ENCODE data around the gene FARP1.

FARP1 gene

DNA sequence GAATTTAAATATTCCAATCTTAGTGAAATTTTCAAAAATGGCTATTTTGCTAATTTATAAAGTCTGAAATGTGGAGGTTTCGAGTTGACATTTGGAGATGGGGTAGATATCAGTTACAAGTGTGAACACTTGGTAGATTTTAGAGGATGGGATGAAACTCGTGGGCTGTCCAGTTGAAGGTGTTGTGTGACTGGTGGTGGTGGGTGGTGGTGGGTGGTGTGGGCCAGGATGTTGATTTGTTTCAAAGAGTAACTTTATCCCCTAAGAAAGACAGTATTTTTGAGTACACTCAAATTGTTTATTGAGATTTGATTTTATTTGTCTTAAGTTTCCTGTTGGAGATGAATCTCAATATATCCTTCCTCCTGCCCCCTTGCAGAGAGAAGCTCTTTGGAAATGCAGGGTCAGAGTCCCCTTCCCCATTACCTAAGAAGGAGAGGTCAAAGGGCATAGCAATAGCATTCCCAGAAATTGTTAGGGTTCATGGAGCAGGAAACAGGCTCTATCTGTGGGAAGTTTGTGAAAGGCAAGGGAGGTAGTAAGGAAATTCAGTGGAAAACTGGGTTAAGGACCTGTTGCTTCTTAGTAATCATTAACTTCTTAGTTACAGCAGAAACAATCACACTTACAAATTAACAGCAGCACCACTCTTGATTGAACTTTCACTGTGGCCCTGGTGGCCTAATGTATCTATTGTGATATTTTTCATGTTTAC lies 167.7 kb downstream of the FARP1 start:
- DNase-seq (ENCODE audit: low read depth in 3 of 3), result no peak

GRCh38 chr13:98311200-98311548 lies 168.3 kb downstream of the FARP1 start:
- DNase-seq (ENCODE audit: low read depth in 3 of 3), result no peak

- no peak for DNase-seq (ENCODE audit: low read depth in 3 of 3)
Observed at GRCh38 chr13:98312606-98313005, 169.7 kb downstream of the FARP1 start.

DNA sequence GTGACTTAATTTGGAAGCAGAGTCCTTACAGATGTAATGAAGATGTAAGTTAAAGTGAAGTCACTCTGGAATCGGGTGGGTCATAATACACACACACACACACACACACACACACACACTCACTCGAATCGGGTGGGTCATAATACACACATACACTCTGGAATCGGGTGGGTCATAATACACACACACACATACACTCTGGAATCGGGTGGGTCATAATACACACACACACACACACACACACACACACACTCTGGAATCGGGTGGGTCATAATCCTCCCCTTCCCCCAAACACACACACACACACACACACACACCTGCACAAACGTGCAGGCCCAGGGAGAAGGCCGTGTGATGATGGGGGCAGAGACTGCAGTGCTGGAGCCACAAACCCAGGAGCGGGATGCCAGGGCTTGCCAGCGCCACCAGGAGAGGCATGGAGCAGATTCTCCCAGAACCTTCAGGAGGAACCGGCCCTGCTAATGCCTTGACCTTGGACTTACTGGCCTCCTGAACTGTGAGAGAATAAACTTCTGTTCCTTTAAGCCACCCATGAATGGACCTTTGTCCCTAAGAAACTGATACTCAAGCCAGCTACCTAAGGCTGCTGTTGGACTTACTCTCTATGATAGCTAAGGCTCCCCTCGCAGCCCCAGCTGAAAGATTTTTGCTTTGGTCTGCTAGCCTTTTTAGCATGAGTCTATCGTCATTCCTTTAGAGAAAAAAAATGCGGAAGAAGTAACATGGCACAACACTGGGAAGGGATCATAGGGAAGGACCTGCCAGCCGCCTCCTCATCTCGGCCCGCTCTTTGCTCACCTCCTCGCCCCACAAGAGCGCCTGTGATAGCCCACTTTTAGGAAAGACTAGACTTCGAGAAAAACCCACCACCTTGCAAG lies 170.4 kb downstream of the FARP1 start:
- DNase-seq (ENCODE audit: low read depth in 3 of 3), result no peak

- no peak for DNase-seq (ENCODE audit: low read depth in 3 of 3)
Observed at GRCh38 chr13:98313922-98314292, 171.0 kb downstream of the FARP1 start.

GRCh38 chr13:98315466-98315865 lies 172.6 kb downstream of the FARP1 start:
- DNase-seq (ENCODE audit: low read depth in 3 of 3), result no peak

DNA sequence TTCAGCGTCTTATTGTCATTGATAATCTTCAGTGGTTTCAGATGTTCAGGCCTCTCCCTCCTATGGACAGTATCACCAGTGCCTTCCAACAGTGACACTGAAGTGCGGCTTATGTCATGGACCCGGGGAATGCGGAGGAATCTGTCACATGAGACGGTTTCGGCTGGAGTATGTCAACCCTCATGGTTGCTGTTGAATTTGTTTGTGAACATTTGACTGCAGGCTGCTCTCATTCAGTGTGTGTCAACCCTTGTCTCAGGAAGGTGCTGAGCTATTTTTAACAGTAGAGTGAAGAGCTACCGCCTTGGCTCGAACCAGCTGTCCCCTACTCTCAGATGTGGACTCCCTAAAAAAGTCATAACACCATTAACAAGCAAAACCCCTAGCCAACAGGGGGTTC lies 173.0 kb downstream of the FARP1 start:
- DNase-seq (ENCODE audit: low read depth in 3 of 3), result no peak

GRCh38 chr13:98317573-98318171 lies 174.8 kb downstream of the FARP1 start:
- no peak for DNase-seq (ENCODE audit: low read depth in 3 of 3)

GRCh38 chr13:98318263-98318878 lies 175.5 kb downstream of the FARP1 start:
- no peak for DNase-seq (ENCODE audit: low read depth in 3 of 3)

- DNase-seq (ENCODE audit: low read depth in 3 of 3), result no peak
Observed at GRCh38 chr13:98320561-98321105, 177.7 kb downstream of the FARP1 start.

DNA sequence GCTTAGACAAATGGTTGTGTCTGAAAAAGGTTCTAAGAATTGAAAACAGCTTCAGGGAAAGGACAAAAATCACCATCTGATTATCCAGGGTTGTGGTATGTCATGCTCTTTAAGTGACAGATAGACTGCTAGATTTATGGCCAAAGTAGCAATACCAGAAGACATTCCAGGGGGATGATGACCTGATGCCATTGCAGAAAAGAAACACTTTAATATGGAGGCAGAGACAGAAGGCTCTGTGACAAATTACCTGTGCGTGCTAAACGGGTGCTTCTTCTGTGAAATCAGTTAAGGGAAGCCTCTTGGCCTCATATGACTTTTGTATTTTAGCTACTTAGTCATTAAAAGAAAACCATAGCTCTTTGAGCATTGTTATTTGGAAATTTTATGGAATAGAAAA lies 178.5 kb downstream of the FARP1 start:
- no peak for DNase-seq (ENCODE audit: low read depth in 3 of 3)

GRCh38 chr13:98322091-98322718 lies 179.3 kb downstream of the FARP1 start:
- DNase-seq (ENCODE audit: low read depth in 3 of 3), result no peak

DNA sequence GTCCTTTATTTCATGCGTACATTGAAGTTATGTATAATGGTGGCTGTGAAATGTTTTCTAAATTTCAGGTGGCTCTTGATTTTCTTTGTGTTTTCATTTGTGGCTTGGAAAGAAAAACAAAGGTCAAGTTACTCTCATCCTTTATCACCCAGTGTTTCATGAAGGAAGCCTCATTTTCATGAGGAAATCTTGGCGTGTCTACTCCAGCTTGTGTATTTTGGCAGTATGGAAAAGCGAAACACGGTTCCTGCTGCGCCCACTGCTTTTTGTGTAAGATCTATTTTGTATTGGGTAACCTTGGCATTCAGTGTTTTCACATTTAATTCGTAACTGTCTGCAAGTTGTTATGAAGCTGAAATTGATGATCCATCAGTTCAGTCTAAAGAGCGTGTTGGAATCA lies 181.2 kb downstream of the FARP1 start:
- no peak for DNase-seq (ENCODE audit: low read depth in 3 of 3)

DNA sequence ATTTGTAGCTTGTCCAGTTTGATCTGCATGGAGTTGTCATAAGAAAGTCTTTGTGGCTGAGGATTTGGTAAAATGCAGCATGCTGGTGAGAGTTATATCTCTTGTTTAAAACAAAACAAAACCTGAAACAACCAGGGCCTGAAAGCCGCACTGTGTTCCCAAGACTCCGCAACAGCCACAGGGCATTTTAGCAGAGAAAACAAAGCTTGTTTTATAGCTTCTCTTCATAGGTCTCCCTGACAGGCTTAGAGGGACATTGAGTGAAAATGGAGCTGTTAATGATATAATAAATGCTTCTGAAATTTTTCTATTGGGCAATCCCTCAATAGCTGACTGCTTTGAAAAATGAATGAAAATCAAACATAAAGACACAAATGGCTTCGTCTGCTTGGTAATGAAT lies 182.8 kb downstream of the FARP1 start:
- no peak for DNase-seq (ENCODE audit: low read depth in 3 of 3)

- no peak for DNase-seq (ENCODE audit: low read depth in 3 of 3)
Observed at GRCh38 chr13:98326291-98326690, 183.4 kb downstream of the FARP1 start.

GRCh38 chr13:98327371-98328270 lies 184.7 kb downstream of the FARP1 start:
- DNase-seq (ENCODE audit: low read depth in 3 of 3), result no peak

DNA sequence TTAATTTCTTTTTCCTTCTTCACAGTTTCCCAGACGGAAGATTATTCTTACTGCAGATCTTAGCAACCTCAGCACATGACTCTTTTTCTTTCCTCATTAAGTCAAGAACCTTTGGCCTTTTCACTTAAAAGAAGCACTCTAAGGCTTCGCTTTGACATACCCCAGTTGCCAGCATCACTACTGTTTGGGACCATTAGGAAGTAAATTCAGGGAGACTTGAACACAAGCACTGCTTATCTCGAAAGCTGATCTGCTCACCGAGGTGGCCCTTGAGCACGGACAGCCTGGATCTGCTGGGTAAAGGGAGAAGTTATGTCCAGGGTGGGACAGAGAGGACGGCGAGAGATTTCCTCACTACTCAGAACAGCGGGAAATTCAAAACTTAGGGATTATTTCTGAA lies 185.6 kb downstream of the FARP1 start:
- DNase-seq (ENCODE audit: low read depth in 3 of 3), result no peak

DNA sequence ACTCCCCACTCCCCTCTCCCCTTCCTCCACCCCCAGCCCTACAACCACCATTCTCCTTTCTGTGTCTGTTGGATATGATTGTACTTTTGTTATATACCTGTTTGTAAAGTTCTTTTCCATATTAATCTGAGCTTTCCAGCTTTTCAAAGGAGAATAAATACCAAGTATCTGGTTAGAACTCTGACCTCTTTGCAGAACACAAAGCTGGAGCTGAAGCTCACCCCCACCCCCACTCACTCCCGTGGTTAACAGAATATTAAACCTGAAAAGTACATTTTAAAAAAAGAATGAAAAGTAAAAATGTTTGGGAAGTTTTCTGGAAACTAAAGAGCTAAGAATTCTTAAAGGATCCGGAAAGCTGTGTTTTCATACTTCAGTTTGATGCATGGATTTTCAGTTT lies 189.3 kb downstream of the FARP1 start:
- no peak for DNase-seq (ENCODE audit: low read depth in 3 of 3)

DNA sequence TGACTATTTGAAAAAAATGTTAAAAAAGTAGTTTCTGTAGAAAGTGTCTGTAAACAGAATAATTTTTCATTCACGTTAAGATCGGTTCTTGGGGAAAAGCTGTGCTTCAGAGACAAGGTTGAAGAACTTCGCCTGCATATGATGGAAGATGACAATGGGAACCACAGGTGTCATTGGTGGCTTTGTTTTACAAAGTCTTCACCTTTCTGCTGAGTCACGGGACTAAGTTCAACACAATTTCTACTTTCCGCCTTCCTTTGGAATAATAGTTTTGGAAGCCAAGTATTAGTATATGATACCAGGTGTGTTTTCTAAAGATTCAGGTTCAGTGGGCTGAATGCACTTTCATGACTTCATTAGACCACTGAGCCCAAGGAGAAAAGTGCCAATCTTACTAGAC lies 189.8 kb downstream of the FARP1 start:
- no peak for DNase-seq (ENCODE audit: low read depth in 3 of 3)

- no peak for DNase-seq (ENCODE audit: low read depth in 3 of 3)
Observed at GRCh38 chr13:98333486-98333885, 190.6 kb downstream of the FARP1 start.

Measured in stimulated activated CD4-positive, alpha-beta T cell treated with anti-CD3 and anti-CD28 coated beads, TNF-alpha, amount 100 ng/mL, for 4 hours (primary cell).